H9 (cell line): ENCODE measurements around the gene GRIP1. TPM values are rescaled to one million over a fixed set of nuclear protein-coding genes. Genes with fewer than 3 reads are reported as not detected.

Experiments used
- DNase-seq: peaks from one replicate; pipeline ENCODE4 v3.0.0-alpha.2; 2017
- H2AFZ ChIP-seq: one replicate; pipeline ENCODE4 v1.6.1; 2013; ENCODE audit warnings: mild to moderate bottlenecking, low read length, control low read depth, moderate library complexity
- H2AK5ac ChIP-seq: 2 replicates; pipeline ENCODE4 v1.6.1; 2013; ENCODE audit warnings: low read length, control low read depth, mixed read lengths; ENCODE audit not compliant: insufficient read length
- H2BK120ac ChIP-seq: one replicate; pipeline ENCODE4 v1.6.1; 2013; ENCODE audit warnings: low read depth, mild to moderate bottlenecking, low read length, control low read depth, inconsistent platforms; ENCODE audit not compliant: poor library complexity, severe bottlenecking
- H2BK12ac ChIP-seq: 2 replicates; pipeline ENCODE4 v1.6.1; 2013; ENCODE audit warnings: low read length, control low read depth, mixed read lengths, low read depth; ENCODE audit not compliant: insufficient read length
- H2BK15ac ChIP-seq: 2 replicates; pipeline ENCODE4 v1.6.1; 2013; ENCODE audit warnings: low read depth, low read length, control low read depth
- H2BK20ac ChIP-seq: one replicate; pipeline ENCODE4 v1.6.1; 2013; ENCODE audit warnings: low read depth, mild to moderate bottlenecking, low read length, control low read depth, inconsistent platforms; ENCODE audit not compliant: poor library complexity, severe bottlenecking
- H2BK5ac ChIP-seq: 2 replicates; pipeline ENCODE4 v1.6.1; 2013; ENCODE audit warnings: low read length, control low read depth, mixed read lengths; ENCODE audit not compliant: insufficient read length
- H3K14ac ChIP-seq: 2 replicates; pipeline ENCODE4 v1.6.1; 2013; ENCODE audit warnings: low read length, control low read depth; ENCODE audit not compliant: insufficient read depth
- H3K18ac ChIP-seq: 2 replicates; pipeline ENCODE4 v1.6.1; 2013; ENCODE audit warnings: low read depth, mild to moderate bottlenecking, mixed read lengths, low read length, control low read depth; ENCODE audit not compliant: insufficient read length
- H3K23ac ChIP-seq: 2 replicates; pipeline ENCODE4 v1.6.1; 2013; ENCODE audit warnings: low read length, control low read depth, mixed read lengths, low read depth; ENCODE audit not compliant: insufficient read length
- H3K23me2 ChIP-seq: 2 replicates; pipeline ENCODE4 v1.6.1; 2013; ENCODE audit warnings: low read depth, mild to moderate bottlenecking, mixed read lengths, low read length, control low read depth; ENCODE audit not compliant: insufficient read length, poor library complexity, severe bottlenecking
- H3K27ac ChIP-seq: 2 replicates; pipeline ENCODE4 v1.5.1; 2013; ENCODE audit warnings: low read length, control low read depth, mixed read lengths, low read depth; ENCODE audit not compliant: insufficient read length
- H3K27me3 ChIP-seq: 2 replicates; pipeline ENCODE4 v1.6.1; 2013; ENCODE audit warnings: low read length, control low read depth, inconsistent platforms; ENCODE audit not compliant: insufficient read depth
- H3K4ac ChIP-seq: 2 replicates; pipeline ENCODE4 v1.6.1; 2013; ENCODE audit warnings: low read depth, mild to moderate bottlenecking, control low read depth, inconsistent platforms, low read length, moderate library complexity
- H3K4me1 ChIP-seq: 2 replicates; pipeline ENCODE4 v1.6.1; 2013; ENCODE audit warnings: low read length, control low read depth, inconsistent platforms; ENCODE audit not compliant: insufficient read depth
- H3K4me2 ChIP-seq: 2 replicates; pipeline ENCODE4 v1.6.1; 2013; ENCODE audit warnings: low read length, control low read depth, mixed read lengths; ENCODE audit not compliant: insufficient read length, insufficient read depth
- H3K56ac ChIP-seq: 2 replicates; pipeline ENCODE4 v1.6.1; 2013; ENCODE audit warnings: low read depth, mild to moderate bottlenecking, mixed read lengths, low read length, control low read depth; ENCODE audit not compliant: insufficient read length
- H3K79me1 ChIP-seq: 2 replicates; pipeline ENCODE4 v1.6.1; 2013; ENCODE audit warnings: low read depth, mild to moderate bottlenecking, moderate library complexity, low read length, control low read depth, inconsistent platforms; ENCODE audit not compliant: insufficient read depth, poor library complexity, severe bottlenecking
- H3K79me2 ChIP-seq: 2 replicates; pipeline ENCODE4 v1.6.1; 2013; ENCODE audit warnings: low read length, control low read depth, inconsistent platforms; ENCODE audit not compliant: insufficient read depth
- H3K9ac ChIP-seq: 2 replicates; pipeline ENCODE4 v1.6.1; 2013; ENCODE audit warnings: low read length, control low read depth, mixed read lengths; ENCODE audit not compliant: insufficient read length; ENCODE audit errors: extremely low read depth
- H3K9me3 ChIP-seq: one replicate; pipeline ENCODE4 v1.6.1; 2013; ENCODE audit warnings: low read depth, low read length, inconsistent platforms; ENCODE audit not compliant: control insufficient read depth
- H3T11ph ChIP-seq: one replicate; pipeline ENCODE4 v1.6.1; 2013; ENCODE audit warnings: mild to moderate bottlenecking, low read length, control low read depth, inconsistent platforms
- H4K20me1 ChIP-seq: one replicate; pipeline ENCODE4 v1.6.1; 2013; ENCODE audit not compliant: control insufficient read depth, insufficient read length, insufficient read depth
- H4K5ac ChIP-seq: 2 replicates; pipeline ENCODE4 v1.6.1; 2013; ENCODE audit warnings: low read depth, mild to moderate bottlenecking, mixed read lengths, low read length, control low read depth; ENCODE audit not compliant: insufficient read length
- H4K8ac ChIP-seq: replicated peaks from 2 replicates; pipeline ENCODE4 v1.6.1; 2013; ENCODE audit warnings: low read length, control low read depth, mixed read lengths, low read depth; ENCODE audit not compliant: insufficient read length
- H4K91ac ChIP-seq: 2 replicates; pipeline ENCODE4 v1.6.1; 2013; ENCODE audit warnings: low read depth, mild to moderate bottlenecking, moderate library complexity, mixed read lengths, low read length, control low read depth; ENCODE audit not compliant: insufficient read length
- H3K27ac Mint-ChIP-seq, 3 experiments: 2 replicates in 2 of 3; 3 replicates in 1 of 3; pipeline ENCODE4 v1.8.0; 2020 to 2021; ENCODE audit warnings: mixed read lengths in 3 of 3, mild to moderate bottlenecking in 1 of 3, moderate library complexity in 1 of 3
- H3K27me3 Mint-ChIP-seq: 2 replicates; pipeline ENCODE4 v1.8.0; 2021; ENCODE audit warnings: low read depth, mild to moderate bottlenecking, moderate library complexity, mixed read lengths
- H3K36me3 Mint-ChIP-seq, 3 experiments: 2 replicates in 2 of 3; 3 replicates in 1 of 3; pipeline ENCODE4 v1.8.0; 2020 to 2021; ENCODE audit warnings: low read depth in 3 of 3, mixed read lengths in 3 of 3; ENCODE audit not compliant: insufficient read depth in 1 of 3
- H3K4me1 Mint-ChIP-seq, 2 experiments: 2 replicates each; pipeline ENCODE4 v1.8.0; 2020; ENCODE audit warnings: mixed read lengths in 2 of 2
- H3K4me3 Mint-ChIP-seq, 2 experiments: 2 replicates in 1 of 2; 3 replicates in 1 of 2; pipeline ENCODE4 v1.8.0; 2020 to 2021; ENCODE audit warnings: mild to moderate bottlenecking in 2 of 2, mixed read lengths in 2 of 2, moderate library complexity in 1 of 2
- H3K9me3 Mint-ChIP-seq, 2 experiments: 2 replicates in 1 of 2; 3 replicates in 1 of 2; pipeline ENCODE4 v1.8.0; 2020; ENCODE audit warnings: mild to moderate bottlenecking in 2 of 2, mixed read lengths in 2 of 2, moderate library complexity in 1 of 2
- WGBS: extraction: QIAGEN DNeasy Blood & Tissue Kit; methylation state at CpG from one replicate; pipeline ENCODE4 v1.1.7; 2013; ENCODE audit warnings: missing lambda C conversion rate, low lambda C conversion rate, mixed read lengths; ENCODE audit not compliant: insufficient read length; ENCODE audit errors: extremely low coverage; 5-methylcytosine and 5-hydroxymethylcytosine counted together
- total RNA-seq: library from RNA; stranded (reverse); gene quantifications from 2 replicates; pipeline ENCODE4 v1.2.1, GENCODE V29; 2021
- TF ChIP-seq, protein P1 (sequence below): fragments of 200-600 bp; sonication (generic); conservative IDR thresholded peaks from 3 replicates; pipeline ENCODE4 v1.8.0; 2021; ENCODE audit warnings: antibody characterized with exemption, mild to moderate bottlenecking

The GRIP1 gene
- total RNA-seq, 1 experiment from 2014 or later = 19.5 TPM

DNA sequence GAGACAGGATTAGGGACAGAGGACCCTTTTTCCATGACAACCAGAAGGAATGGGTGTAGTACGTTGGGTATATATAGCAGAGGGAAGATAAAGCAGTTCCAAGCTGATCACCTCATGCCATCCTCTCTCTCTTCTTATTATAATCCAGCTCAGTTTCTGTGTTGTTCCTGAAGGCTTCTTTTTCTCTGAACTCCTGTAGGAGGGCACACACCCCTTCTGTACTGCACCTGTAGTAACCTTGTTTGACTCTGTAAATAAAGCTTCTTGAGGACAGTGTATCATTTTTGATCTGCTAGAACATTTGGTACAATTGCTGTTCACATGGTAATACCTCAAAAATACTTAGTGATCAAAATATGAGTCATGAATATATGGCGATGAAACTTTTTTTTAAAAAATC lies 343.1 kb downstream of the GRIP1 start:
- no peaks in the 10 kb centered on the region for H3K4me1 Mint-ChIP-seq

More for the DNA sequence above, 343.1 kb downstream of the GRIP1 start:
- Histone ChIP-seq H3K56ac (no peak overlapping the region), H2BK120ac (no peak overlapping the region), H2BK5ac (no peak overlapping the region), H2BK12ac (no peak overlapping the region), H2AK5ac (no peak overlapping the region), H3K9ac (no peak overlapping the region), H3K14ac (no peak overlapping the region), H3K23ac (no peak overlapping the region), H4K8ac (no peak overlapping the region), H3K4ac (no peak overlapping the region), H4K91ac (no peak overlapping the region), H4K5ac (no peak overlapping the region), H3K4me1 (no peaks in the 10 kb centered on the region), H3K27ac (no peak overlapping the region), H3K9me3 (peaks cover 9% of the 10 kb centered on the region), H3K18ac (no peak overlapping the region), H3K4me2 (no peak overlapping the region), H3K23me2 (peaks cover 3% of the 10 kb centered on the region), H2BK15ac (no peak overlapping the region), H2BK20ac (no peak overlapping the region), H3T11ph (no peak overlapping the region), H3K79me1 (no peaks in the 10 kb centered on the region), H2AFZ (no peak overlapping the region), H3K79me2 (no peaks in the 10 kb centered on the region), H3K27me3 (no peaks in the 10 kb centered on the region), H4K20me1 (no peaks in the 10 kb centered on the region)
- Mint-ChIP-seq H3K9me3 (peaks cover 0 to 8% of the 10 kb centered on the region in 2 experiments; a peak in 3 of 5 replicates), H3K27me3 (no peaks in the 10 kb centered on the region), H3K27ac (no peak overlapping the region), H3K4me3 (no peak overlapping the region), H3K36me3 (peaks cover 21 to 50% (median 38%) of the 10 kb centered on the region in 3 experiments)
- TF ChIP-seq, protein P1, sequence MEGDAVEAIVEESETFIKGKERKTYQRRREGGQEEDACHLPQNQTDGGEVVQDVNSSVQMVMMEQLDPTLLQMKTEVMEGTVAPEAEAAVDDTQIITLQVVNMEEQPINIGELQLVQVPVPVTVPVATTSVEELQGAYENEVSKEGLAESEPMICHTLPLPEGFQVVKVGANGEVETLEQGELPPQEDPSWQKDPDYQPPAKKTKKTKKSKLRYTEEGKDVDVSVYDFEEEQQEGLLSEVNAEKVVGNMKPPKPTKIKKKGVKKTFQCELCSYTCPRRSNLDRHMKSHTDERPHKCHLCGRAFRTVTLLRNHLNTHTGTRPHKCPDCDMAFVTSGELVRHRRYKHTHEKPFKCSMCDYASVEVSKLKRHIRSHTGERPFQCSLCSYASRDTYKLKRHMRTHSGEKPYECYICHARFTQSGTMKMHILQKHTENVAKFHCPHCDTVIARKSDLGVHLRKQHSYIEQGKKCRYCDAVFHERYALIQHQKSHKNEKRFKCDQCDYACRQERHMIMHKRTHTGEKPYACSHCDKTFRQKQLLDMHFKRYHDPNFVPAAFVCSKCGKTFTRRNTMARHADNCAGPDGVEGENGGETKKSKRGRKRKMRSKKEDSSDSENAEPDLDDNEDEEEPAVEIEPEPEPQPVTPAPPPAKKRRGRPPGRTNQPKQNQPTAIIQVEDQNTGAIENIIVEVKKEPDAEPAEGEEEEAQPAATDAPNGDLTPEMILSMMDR = no peak
- no CpG with 5 or more reads among the region's 2 CpGs for WGBS
- no peak for DNase-seq
